Measurements from ENCODE around the gene SLC35E1. TPM values are rescaled to one million over a fixed set of nuclear protein-coding genes. Genes with fewer than 3 reads are reported as not detected.

Gene SLC35E1
- total and polyA plus RNA-seq, 2 of the 13 experiments (the other 11 are each of a cell fraction or from before 2014, with no cell fraction given): 21.2 to 46.5 TPM

DNA sequence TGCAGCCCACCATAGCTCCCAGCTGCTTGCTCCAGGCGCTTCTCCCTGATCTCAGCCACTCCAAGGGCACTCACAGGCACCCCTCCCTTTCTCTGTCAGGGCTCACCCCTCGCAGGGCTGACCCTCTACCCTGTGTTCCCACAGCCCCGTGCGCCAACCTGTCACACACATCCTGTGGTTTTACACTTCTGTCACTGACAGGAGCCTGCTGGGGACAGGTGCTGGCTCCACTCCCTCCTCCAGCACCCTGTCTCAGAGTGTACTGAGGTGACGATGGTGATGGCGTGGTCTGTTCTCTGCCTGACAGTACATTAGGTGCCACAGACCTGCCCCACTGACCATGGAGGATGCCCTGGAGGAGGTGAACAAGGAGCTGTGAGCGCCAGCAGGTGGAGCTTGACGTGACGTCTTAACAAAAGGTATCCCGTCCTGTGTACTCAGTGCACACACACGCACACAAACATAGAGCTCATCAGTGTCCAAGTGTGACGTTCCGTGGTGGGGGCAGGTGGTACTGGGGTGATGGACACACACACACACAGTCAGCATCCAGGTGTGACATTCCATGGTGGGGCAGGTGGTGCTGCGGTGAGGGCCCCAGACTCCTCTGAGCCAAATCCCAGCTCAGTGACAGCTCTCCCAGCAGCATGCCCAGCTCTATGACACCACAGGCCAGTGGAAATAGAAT lies 55.1 kb downstream of the SLC35E1 start:
- no peak overlapping the region for H3K4me2 ChIP-seq (ENCODE audit: low read depth, low read length)
- ChIA-PET CTCF (ENCODE audit: low intra/inter-chr PET ratio, low total read pairs) (no interaction called here), POLR2A (interaction anchor here (1.0 to 2.0 kb wide), 2 partner anchors 24 to 70 kb away, joined by 3 to 8 read pairs; no protein-coding TSS in a partner anchor)
- DNase-seq (ENCODE audit: low spot score) (no peak), ATAC-seq (peak; percentile 7), FAIRE-seq (no peak)
- no peak overlapping the region for H3K9ac ChIP-seq (ENCODE audit: insufficient read depth, low read depth, low read length)
- intact Hi-C loops (cut with micrococcal nuclease; ENCODE audit: unreplicated experiment) (no loop called here), in situ Hi-C loops (cut with HindIII; ENCODE audit: extremely low pct_ligation_motif_present, low pct_unique_long_range_greater_than_20kb) (no loop called here)
- H3K4me3 ChIP-seq (replicated peaks in 1 of 3; ENCODE audit: insufficient read depth in 1 of 3, low read depth in 2 of 3, low read length in 3 of 3): no peak overlapping the region
- no peaks in the 10 kb centered on the region for H3K4me1 ChIP-seq (ENCODE audit: insufficient read depth, low read length)
- WGBS (ENCODE audit: low lambda C conversion rate): 98% methylated on average over 11 of the region's 14 CpGs
- H3K79me2 ChIP-seq (ENCODE audit: insufficient read depth, low read length): no peaks in the 10 kb centered on the region
- H3K9me3 ChIP-seq (ENCODE audit: low read length): no peaks in the 10 kb centered on the region
- no peak overlapping the region for H2AFZ ChIP-seq (ENCODE audit: low read length)
- BruUV-seq (replicated peaks): no TSS peak
- H4K20me1 ChIP-seq (ENCODE audit: insufficient read depth, low read length): no peaks in the 10 kb centered on the region
- peaks cover 30 to 78% of the 10 kb centered on the region in 2 experiments for H3K36me3 ChIP-seq (replicated peaks in 1 of 2; ENCODE audit: control insufficient read depth in 1 of 2, insufficient read depth in 2 of 2, low read length in 2 of 2)
- no peaks in the 10 kb centered on the region; a peak in 1 of 5 replicates for H3K27me3 ChIP-seq (ENCODE audit: control insufficient read depth in 1 of 2, insufficient read depth in 2 of 2, low read length in 2 of 2)
- H3K27ac ChIP-seq (ENCODE audit: extremely low read length, insufficient read depth, low read length): no peak overlapping the region
- 0 out of 2 replicates have a peak, but pooled peaks have one; percentile 25 for TF ChIP-seq TOPORS (CRISPR knock-in tag; IDR thresholded peaks at IDR 0.05)
- TF ChIP-seq, protein P1, sequence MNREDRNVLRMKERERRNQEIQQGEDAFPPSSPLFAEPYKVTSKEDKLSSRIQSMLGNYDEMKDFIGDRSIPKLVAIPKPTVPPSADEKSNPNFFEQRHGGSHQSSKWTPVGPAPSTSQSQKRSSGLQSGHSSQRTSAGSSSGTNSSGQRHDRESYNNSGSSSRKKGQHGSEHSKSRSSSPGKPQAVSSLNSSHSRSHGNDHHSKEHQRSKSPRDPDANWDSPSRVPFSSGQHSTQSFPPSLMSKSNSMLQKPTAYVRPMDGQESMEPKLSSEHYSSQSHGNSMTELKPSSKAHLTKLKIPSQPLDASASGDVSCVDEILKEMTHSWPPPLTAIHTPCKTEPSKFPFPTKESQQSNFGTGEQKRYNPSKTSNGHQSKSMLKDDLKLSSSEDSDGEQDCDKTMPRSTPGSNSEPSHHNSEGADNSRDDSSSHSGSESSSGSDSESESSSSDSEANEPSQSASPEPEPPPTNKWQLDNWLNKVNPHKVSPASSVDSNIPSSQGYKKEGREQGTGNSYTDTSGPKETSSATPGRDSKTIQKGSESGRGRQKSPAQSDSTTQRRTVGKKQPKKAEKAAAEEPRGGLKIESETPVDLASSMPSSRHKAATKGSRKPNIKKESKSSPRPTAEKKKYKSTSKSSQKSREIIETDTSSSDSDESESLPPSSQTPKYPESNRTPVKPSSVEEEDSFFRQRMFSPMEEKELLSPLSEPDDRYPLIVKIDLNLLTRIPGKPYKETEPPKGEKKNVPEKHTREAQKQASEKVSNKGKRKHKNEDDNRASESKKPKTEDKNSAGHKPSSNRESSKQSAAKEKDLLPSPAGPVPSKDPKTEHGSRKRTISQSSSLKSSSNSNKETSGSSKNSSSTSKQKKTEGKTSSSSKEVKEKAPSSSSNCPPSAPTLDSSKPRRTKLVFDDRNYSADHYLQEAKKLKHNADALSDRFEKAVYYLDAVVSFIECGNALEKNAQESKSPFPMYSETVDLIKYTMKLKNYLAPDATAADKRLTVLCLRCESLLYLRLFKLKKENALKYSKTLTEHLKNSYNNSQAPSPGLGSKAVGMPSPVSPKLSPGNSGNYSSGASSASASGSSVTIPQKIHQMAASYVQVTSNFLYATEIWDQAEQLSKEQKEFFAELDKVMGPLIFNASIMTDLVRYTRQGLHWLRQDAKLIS (CRISPR knock-in tag; IDR thresholded peaks at IDR 0.05): no peak
- TF ChIP-seq, protein P2, sequence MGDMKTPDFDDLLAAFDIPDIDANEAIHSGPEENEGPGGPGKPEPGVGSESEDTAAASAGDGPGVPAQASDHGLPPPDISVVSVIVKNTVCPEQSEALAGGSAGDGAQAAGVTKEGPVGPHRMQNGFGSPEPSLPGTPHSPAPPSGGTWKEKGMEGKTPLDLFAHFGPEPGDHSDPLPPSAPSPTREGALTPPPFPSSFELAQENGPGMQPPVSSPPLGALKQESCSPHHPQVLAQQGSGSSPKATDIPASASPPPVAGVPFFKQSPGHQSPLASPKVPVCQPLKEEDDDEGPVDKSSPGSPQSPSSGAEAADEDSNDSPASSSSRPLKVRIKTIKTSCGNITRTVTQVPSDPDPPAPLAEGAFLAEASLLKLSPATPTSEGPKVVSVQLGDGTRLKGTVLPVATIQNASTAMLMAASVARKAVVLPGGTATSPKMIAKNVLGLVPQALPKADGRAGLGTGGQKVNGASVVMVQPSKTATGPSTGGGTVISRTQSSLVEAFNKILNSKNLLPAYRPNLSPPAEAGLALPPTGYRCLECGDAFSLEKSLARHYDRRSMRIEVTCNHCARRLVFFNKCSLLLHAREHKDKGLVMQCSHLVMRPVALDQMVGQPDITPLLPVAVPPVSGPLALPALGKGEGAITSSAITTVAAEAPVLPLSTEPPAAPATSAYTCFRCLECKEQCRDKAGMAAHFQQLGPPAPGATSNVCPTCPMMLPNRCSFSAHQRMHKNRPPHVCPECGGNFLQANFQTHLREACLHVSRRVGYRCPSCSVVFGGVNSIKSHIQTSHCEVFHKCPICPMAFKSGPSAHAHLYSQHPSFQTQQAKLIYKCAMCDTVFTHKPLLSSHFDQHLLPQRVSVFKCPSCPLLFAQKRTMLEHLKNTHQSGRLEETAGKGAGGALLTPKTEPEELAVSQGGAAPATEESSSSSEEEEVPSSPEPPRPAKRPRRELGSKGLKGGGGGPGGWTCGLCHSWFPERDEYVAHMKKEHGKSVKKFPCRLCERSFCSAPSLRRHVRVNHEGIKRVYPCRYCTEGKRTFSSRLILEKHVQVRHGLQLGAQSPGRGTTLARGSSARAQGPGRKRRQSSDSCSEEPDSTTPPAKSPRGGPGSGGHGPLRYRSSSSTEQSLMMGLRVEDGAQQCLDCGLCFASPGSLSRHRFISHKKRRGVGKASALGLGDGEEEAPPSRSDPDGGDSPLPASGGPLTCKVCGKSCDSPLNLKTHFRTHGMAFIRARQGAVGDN (CRISPR knock-in tag; IDR thresholded peaks at IDR 0.05): peak; percentile 10; the same call in 1 of the 2 replicates
- peak; percentile 63 for TF ChIP-seq POLR2G (IDR thresholded peaks at IDR 0.05; ENCODE audit: low read depth, low read length)
- TF ChIP-seq, protein P3, sequence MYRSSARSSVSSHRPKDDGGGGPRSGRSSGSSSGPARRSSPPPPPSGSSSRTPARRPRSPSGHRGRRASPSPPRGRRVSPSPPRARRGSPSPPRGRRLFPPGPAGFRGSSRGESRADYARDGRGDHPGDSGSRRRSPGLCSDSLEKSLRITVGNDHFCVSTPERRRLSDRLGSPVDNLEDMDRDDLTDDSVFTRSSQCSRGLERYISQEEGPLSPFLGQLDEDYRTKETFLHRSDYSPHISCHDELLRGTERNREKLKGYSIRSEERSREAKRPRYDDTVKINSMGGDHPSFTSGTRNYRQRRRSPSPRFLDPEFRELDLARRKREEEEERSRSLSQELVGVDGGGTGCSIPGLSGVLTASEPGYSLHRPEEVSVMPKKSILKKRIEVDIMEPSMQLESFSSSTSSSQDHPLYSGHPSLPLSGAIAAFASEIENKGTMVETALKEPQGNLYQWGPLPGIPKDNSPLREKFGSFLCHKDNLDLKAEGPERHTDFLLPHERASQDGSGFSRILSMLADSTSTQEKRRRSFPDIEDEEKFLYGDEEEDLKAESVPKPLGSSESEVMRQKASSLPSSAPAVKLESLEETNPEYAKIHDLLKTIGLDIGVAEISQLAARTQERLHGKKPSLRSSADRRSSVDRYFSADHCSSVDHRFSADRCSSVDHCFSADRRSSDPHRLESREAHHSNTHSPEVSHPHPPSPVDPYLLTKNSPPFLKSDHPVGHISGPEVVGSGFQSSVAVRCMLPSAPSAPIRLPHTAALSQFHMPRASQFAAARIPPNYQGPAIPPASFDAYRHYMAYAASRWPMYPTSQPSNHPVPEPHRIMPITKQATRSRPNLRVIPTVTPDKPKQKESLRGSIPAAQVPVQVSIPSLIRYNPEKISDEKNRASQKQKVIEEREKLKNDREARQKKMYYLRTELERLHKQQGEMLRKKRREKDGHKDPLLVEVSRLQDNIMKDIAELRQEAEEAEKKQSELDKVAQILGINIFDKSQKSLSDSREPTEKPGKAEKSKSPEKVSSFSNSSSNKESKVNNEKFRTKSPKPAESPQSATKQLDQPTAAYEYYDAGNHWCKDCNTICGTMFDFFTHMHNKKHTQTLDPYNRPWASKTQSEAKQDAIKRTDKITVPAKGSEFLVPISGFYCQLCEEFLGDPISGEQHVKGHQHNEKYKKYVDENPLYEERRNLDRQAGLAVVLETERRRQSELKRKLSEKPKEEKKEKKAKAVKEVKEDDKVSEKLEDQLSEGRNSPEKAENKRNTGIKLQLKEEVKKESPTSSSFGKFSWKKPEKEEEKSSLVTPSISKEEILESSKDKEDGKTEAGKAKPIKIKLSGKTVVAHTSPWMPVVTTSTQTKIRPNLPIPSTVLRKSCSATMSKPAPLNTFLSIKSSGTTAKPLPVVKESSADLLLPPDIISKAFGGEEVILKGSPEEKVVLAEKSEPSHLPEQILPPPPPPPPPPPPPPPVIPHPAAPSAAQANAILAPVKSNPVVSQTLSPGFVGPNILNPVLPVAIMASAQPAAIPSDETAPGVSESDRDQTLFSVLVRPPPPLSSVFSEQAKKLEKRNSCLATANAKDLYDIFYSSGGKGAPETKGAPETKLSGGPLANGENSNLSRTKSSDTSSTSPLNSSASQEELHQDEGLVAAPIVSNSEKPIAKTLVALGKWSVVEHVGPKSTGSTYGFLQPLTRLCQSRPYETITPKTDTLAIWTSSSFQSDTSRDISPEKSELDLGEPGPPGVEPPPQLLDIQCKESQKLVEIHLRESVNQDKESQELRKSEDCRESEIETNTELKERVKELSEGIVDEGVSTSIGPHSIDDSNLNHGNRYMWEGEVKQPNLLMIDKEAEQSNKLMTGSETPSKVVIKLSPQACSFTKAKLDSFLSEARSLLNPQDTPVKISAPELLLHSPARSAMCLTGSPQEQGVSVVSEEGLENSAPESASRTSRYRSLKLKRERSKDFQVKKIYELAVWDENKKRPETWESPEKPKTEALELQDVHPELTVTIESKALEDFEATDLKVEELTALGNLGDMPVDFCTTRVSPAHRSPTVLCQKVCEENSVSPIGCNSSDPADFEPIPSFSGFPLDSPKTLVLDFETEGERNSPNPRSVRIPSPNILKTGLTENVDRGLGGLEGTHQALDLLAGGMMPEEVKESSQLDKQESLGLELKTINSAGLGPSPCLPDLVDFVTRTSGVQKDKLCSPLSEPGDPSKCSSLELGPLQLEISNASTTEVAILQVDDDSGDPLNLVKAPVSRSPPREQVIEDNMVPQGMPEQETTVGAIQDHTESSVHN (CRISPR knock-in tag; IDR thresholded peaks at IDR 0.05): 0 out of 2 replicates have a peak, but pooled peaks have one; percentile 47
- no peak for TF ChIP-seq YY1 (IDR thresholded peaks at IDR 0.05; ENCODE audit: insufficient read depth, insufficient replicate concordance, low read depth, low read length)

Measured in HepG2 (cell line).